CD4-positive, alpha-beta T cell treated with Interleukin-4 for 4 hours (primary cell): ENCODE results near the gene ABHD12.

Experiments used
- DNase-seq: peaks from one replicate; pipeline ENCODE4 v3.0.0-alpha.2; 2020

The ABHD12 gene

DNA sequence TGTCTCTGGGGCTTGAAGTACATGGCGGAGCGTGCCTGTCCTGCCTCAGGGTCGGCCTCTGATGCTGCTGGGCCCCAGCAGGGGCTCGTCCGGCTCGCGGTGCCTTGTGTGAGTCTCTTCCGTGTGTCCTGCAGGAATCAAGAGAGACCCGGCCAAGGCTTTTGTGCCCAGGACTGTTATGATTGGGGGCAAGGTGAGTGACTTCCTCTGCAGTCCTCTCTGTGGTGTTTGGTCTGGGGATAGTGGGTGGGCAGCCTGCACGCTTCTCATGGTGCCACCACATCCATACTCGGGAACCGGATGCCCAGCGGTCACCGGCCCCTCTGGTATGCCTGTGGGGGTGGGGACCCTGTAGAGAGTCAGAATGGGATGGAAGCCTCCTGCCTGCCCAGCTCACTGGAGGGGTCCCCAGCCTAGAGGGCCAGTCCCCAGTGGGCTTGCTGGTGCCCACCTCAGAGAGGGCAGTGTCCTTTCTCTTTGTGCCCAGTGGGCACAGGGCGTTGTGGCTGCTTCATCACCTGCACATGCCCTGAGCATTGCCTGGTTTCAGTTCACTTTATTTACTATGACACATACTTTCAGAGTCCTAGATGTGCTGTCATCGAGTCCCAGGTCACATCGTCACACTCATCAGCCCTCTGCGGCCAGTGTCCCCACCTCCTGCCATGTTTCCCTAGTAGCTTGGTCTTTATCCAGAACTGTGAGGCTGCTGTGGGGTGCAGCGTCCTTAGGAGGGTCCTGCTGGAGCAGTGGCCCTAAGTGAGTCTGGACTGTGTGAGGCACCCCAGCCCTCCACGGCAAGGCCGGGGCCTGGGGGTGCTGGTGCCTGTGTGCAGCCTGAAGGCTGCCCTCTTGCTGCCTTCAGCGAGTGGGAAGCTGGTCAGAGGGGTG, 102.1 kb downstream of the ABHD12 start:
- no peak for DNase-seq

DNA sequence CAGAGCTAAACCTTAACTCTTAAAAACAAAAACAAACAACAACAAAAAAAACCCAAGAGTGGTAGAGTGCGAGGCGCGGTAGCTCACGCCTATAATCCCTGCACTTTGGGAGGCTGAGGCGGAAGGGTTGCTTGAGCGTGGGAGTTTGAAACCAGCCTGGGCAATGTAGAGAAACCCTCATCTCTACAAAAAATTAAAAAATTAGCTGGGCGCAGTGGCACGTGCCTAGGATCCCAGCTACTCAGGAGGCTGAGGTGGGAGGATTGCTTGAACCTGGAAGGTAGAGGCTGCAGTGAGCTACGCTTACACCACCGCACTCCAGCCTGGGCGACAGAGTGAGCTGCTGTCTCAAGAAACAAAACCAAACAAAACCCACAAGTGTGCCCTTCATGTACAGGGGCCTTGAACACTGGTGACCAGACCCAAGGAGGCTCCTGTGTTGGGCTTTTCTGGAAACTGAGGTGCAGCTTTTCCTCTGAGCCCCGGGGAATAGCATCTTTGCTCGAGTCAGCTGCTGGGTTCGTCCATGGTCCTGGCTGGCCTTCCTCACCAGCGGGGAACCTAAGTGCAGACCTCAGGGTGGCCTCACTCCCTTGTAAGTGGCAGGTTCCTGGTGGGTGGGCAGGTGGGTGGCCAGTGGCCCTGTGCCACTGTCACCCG, 102.9 kb downstream of the ABHD12 start:
- no peak for DNase-seq

DNA sequence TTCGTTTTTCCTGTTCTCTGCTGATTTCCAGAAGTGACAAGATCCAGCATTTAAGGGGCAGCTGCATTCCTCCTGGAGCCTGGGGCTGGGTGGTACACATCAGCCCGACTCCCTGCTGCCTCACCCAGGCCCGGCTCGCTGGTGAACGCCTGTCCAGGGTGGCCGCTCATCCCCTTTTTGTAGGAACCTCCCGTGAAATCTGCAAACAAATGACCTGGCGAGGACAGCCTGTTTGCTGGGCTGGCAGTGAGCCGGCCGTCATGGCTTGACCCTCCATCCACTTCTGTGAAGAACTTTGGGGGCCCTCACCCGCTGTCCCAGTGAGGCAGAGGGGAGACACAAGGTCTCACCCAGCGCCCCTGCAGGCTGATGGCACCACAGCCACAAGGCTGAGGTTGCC, 103.7 kb downstream of the ABHD12 start:
- no peak for DNase-seq

DNA sequence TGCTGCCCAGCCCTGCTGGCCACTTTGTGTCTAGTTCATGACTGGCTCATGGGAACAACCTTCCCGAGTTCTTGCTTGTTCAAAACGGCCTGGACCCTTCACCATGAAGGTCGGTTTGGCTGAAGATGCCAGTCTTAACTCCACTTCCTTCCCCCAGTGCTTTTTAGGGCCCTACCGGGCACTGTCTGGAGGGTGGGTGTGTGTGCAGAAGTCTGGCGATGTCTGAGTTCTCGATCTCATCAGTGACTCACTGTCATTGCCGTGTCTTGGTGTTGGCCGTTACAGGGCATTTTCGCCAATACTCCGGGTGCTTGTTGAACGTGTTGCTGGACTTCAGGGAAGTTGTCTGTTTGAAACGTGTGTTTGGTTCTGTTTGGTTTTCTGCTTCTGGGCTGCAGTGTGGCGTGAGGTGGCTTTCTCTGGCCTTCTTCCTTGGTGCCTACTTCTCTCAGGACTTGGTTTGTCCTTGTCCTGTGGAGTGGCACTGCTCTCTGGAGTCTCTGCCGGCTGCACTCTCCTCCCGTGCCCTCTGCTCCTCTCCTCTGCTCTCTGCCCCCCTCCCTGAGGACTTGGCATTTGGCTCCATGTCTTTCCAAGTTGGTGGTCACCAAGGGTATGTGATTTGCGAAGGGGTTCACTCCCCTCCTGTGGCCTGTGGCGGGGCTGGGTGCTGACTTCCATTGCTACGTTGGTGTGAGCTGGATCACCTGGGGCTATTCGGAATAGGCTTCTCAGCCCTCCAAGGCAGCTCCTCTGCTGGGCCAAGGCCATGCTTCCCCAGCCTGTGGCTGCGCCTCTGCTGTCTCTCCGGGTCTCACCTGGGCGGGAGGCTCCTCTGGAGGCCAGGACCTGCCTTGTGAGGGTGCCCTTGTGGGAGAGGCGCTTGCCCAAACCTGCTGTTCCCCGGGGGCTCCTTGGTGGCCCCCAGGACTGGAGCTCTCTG, 104.5 kb downstream of the ABHD12 start:
- no peak for DNase-seq

- DNase-seq, result no peak
Measured at GRCh38 chr20:25285091-25285647, 105.5 kb downstream of the ABHD12 start.

DNA sequence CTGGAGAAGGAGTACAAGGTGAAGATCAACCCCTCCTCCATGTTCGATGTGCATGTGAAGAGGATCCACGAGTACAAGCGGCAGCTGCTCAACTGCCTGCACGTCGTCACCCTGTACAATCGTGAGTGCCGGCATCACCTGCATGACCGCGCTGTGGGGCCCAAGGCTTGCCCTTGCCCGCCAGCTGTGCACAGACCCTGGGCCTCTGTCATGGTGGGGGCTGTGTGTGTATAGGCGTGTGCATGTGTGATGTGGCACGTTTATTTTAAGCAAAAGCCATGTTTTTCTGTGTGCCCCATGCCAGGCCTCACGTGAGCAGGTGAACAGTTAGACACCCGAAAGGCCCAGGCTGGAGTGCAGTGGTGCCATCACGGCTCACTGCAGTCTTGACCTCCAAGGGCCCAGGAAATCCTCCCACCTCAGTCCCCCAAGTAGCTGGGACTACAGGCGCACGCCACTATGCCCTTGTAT, 106.5 kb downstream of the ABHD12 start:
- DNase-seq, result no peak

DNA sequence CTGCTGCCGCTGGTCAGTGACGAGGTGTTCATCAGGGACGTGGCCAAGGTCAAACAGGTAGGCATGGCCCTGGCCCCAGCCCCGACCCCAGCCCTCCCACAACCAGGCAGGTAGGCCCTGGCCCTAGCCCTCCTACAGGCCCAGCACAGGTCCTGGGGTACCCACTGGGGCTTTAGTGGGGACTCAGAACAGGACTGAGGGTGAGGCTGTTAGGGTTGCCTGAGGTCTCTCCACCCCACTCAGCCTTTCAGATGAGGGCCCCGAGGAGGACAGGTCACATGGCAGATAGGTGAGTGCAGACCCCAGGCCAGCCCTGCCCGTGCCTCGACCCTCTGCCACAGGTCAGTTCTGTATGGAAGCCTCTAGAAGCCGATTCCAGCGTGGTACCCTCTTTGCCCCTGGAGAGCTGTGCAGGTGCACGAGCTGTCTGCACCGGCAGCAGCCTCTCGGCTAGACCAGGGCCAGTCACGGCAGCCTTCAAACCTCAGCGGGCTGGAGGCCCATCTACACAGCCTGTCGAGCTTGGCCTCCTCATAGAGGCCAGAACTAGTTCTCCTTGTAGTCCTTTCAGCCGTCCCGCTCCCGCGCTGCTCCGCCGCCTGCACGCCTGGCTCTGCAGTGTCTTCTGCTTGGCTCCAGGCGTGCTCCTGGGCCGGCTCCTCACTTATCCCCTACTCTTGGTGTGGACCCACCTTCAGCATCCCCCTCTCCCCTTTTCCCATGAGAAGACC, 107.2 kb downstream of the ABHD12 start:
- no peak for DNase-seq

- DNase-seq, result no peak
Measured at GRCh38 chr20:25282796-25283195, 107.8 kb downstream of the ABHD12 start.

- no peak for DNase-seq
Measured at GRCh38 chr20:25282034-25282781, 108.4 kb downstream of the ABHD12 start.

GRCh38 chr20:25281541-25281991, 109.1 kb downstream of the ABHD12 start:
- DNase-seq, result no peak

DNA sequence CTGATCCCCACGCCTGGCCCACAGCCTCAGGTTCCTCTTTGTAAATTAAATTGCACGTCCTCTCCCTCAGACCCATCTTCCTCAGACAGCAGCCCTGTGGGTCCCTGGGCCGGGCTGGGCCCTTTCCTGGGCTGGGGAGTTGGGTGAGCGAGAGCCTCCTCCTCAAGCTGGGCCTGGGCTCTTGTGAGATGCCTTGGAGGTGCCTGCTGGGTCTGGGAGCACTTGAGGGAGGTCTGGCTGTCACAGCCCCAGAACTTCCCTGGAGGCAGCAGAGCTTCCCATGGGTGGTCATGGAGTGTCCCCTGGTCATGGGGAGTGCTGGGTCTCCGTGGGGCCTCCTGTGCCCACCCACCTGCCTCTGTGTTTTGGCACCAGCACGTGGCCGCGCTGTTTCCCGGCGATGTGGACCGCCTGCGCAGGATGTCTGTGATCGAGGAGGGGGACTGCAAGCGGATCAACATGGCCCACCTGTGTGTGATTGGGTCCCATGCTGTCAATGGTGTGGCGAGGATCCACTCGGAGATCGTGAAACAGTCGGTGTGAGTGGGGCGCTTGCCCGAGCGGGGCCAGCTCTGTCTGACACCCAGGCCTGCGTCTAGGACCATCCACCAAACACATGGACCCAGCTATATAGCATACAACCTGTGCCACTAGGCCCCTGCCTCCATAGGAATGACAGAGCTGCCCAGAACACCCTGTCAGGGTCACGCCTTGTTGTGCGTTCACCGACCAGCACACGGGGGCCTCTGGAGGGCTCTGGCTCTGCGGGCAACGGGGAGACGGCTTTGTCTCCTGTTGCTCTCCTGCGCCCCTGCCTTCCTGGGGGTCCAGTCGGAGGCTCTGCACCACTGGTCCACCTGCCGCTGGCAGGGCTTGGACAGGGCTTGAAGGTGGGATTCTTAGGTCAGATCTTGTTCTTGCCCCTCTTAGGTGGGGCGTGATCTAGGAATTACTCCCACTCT, 109.8 kb downstream of the ABHD12 start:
- DNase-seq, result no peak

- DNase-seq, result no peak
Measured at GRCh38 chr20:25280051-25280573, 110.5 kb downstream of the ABHD12 start.

DNA sequence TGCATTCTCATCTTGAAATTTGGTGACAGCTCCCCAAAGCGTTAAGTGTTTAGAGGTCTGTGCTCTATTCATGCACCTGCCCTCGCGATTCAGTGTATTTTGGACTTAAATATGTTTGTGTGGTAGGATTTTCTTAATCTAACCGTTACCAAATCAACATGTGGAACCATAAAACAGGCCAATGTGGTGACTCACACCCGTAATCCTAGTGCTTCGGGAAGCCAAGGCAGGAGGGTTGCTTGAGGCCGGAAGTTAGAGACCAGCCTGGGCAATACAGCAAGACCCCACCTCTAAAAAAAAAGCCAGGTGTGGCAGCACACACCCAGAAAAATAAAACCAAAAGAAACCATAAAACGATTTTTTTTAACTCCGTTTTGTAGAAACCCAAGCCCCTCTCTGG, 111.2 kb downstream of the ABHD12 start:
- no peak for DNase-seq

- no peak for DNase-seq
Measured at GRCh38 chr20:25278636-25279361, 111.8 kb downstream of the ABHD12 start.

GRCh38 chr20:25277941-25278521, 112.6 kb downstream of the ABHD12 start:
- DNase-seq, result no peak

DNA sequence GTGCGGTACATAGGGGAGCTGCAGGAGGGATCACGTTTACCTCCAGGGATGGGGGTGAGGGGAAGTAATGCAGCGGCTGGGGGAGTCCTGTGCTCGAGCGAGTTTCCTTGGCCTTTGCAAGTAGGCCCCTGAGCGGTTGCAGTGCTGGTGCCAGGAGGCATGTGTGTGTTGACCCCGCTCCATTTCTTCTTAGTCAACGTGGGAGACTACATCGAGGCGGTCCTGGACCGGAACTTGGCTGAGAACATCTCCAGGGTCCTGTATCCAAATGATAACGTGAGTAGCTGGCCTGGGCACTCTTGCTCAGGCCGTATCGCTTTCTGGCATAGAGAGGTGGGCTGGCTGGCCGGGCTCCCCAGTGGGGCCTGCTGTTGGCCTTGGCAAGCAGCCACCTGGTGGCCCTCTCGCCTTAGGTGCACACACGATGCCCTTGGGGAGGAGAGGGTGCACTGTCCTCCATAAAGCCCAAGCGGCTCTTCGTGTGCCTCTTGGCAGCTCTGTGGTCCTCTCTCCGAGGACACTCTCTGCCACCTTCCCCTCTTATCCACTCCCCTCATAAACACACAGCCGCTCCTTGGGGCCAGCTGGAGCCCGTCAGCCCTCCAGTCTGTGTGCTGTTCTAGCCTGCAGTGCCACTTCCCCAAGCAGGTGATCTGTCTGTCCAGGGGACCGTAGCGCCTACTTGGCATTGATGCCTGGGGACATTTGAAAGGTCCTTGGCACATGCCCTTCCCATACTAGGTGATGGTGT, 113.4 kb downstream of the ABHD12 start:
- no peak for DNase-seq

- no peak for DNase-seq
Measured at GRCh38 chr20:25276533-25277050, 114.0 kb downstream of the ABHD12 start.
